K562 (cell line): ENCODE data around the gene LZTS3. TPM values are rescaled to one million over a fixed set of nuclear protein-coding genes. Genes with fewer than 3 reads are reported as not detected.

Source experiments
- ATAC-seq: fragments of 200-7000 bp; cut with Tn5 transposase; 3 replicates; pipeline ENCODE4 v1.9.1; 2020; ENCODE audit warnings: moderate library complexity
- BruUV-seq: library from RNA; stranded (reverse); fragments of 400-500 nt; replicated peaks from 2 replicates; lab custom pipeline; 2021; lab: Mats Ljungman, UMichigan
- CTCF ChIA-PET: fragments of 300-600 bp; formaldehyde crosslinking; extraction: SDS; loops from one replicate; lab custom pipeline; 2021; ENCODE audit warnings: low intra/inter-chr PET ratio; lab: Yijun Ruan, JAX
- POLR2A ChIA-PET: fragments of 300-600, 350-650 bp; sonication (Branson Sonifier 250); formaldehyde crosslinking; extraction: SDS; loops from one replicate; lab custom pipeline; 2021; ENCODE audit warnings: antibody characterized with exemption, inconsistent platforms; lab: Yijun Ruan, JAX
- DNase-seq, 4 experiments: peaks; one replicate each; pipeline versions ENCODE4 v3.0.0 to v3.0.0-alpha.2; 2011 to 2018; ENCODE audit warnings: low spot score in 3 of 4, mixed read lengths in 3 of 4; ENCODE audit errors: extremely low read depth in 1 of 4
- FAIRE-seq: peaks from 2 replicates; lab custom pipeline; 2011; peaks lifted over from hg19 to GRCh38; lab: Jason Lieb, UNC
- H2AFZ ChIP-seq: 2 replicates; pipeline ENCODE4 v1.6.0; 2011; ENCODE audit warnings: low read depth, low read length, control low read depth, inconsistent platforms
- H3K27ac ChIP-seq: fragments of 200-600 bp; 3 replicates; pipeline ENCODE4 v1.8.0; 2011; ENCODE audit warnings: low read depth, mild to moderate bottlenecking, control low read depth, inconsistent platforms, low read length, moderate library complexity, mixed read lengths; ENCODE audit errors: extremely low read depth
- H3K27me3 ChIP-seq, 2 experiments: fragments of 300-600 bp in 1 of 2; 2 replicates in 1 of 2; 3 replicates in 1 of 2; pipeline versions ENCODE4 v1.6.0 to v1.8.0; 2011; ENCODE audit warnings: inconsistent platforms in 2 of 2, low read length in 2 of 2, mild to moderate bottlenecking in 1 of 2, mixed read lengths in 1 of 2, moderate library complexity in 1 of 2; ENCODE audit not compliant: control insufficient read depth in 2 of 2, insufficient read depth in 2 of 2
- H3K36me3 ChIP-seq: fragments of 300-600 bp; 3 replicates; pipeline ENCODE4 v1.8.0; 2011; ENCODE audit warnings: mild to moderate bottlenecking, low read length, inconsistent platforms; ENCODE audit not compliant: control insufficient read depth, insufficient read depth
- H3K4me1 ChIP-seq, 2 experiments: fragments of 200-600 bp in 1 of 2; replicated peaks in 1 of 2; 2 replicates in 1 of 2; 3 replicates in 1 of 2; pipeline versions ENCODE4 v1.5.1 to v1.8.0; 2011; ENCODE audit warnings: inconsistent platforms in 2 of 2, low read length in 2 of 2, mild to moderate bottlenecking in 1 of 2, mixed read lengths in 1 of 2, moderate library complexity in 1 of 2; ENCODE audit not compliant: control insufficient read depth in 2 of 2, insufficient read depth in 2 of 2
- H3K4me2 ChIP-seq: 2 replicates; pipeline ENCODE4 v1.6.1; 2011; ENCODE audit warnings: low read length, control low read depth, inconsistent platforms, mixed read lengths; ENCODE audit not compliant: insufficient read depth
- H3K4me3 ChIP-seq: fragments of 200-600 bp; sonication (generic), shearing (Covaris generic); 2 replicates; pipeline ENCODE4 v1.5.1; 2016; ENCODE audit warnings: control low read depth, inconsistent platforms
- H3K79me2 ChIP-seq: fragments of 200-600 bp; 3 replicates; pipeline ENCODE4 v1.8.0; 2011; ENCODE audit warnings: low read length, inconsistent platforms; ENCODE audit not compliant: control insufficient read depth, insufficient read depth
- H3K9ac ChIP-seq, 2 experiments: 2 replicates each; pipeline versions ENCODE4 v1.6.0 to v1.6.1; 2011; ENCODE audit warnings: low read depth in 2 of 2, low read length in 2 of 2, control low read depth in 1 of 2, inconsistent platforms in 1 of 2, mild to moderate bottlenecking in 1 of 2, mixed read lengths in 1 of 2; ENCODE audit not compliant: insufficient read depth in 1 of 2
- H3K9me1 ChIP-seq: one replicate; pipeline ENCODE4 v1.6.0; 2011; ENCODE audit warnings: inconsistent platforms, mild to moderate bottlenecking, low read length, moderate library complexity; ENCODE audit not compliant: control insufficient read depth, insufficient read depth
- H3K9me3 ChIP-seq: replicated peaks from 2 replicates; pipeline ENCODE4 v1.5.1; 2011; ENCODE audit warnings: low read depth, low read length, inconsistent platforms; ENCODE audit not compliant: control insufficient read depth, insufficient read depth
- H4K20me1 ChIP-seq: replicated peaks from 2 replicates; pipeline ENCODE4 v1.6.1; 2011; ENCODE audit warnings: low read length, inconsistent platforms, mixed read lengths; ENCODE audit not compliant: control insufficient read depth, insufficient read depth
- EZH2 ChIP-seq: IDR thresholded peaks from 2 replicates; pipeline ENCODE4 v1.6.1; 2012; ENCODE audit warnings: low read depth, mild to moderate bottlenecking, inconsistent platforms, low read length, borderline replicate concordance
- HMBOX1 ChIP-seq: sonication (generic); IDR thresholded peaks from 2 replicates; pipeline ENCODE4 v1.6.1; 2016
- HMGN3 ChIP-seq: IDR thresholded peaks from 2 replicates; pipeline ENCODE4 v1.6.1; 2011; ENCODE audit warnings: borderline replicate concordance, low read depth, mild to moderate bottlenecking, mixed read lengths, low read length; ENCODE audit not compliant: insufficient read length; ENCODE audit errors: extremely low read depth
- MITF ChIP-seq: IDR thresholded peaks from 2 replicates; pipeline ENCODE4 v1.6.1; 2014; ENCODE audit warnings: antibody characterized with exemption
- NR2C2 ChIP-seq, 2 experiments: fragments of 200-800 bp in 1 of 2; sonication (Bioruptor generic) in 1 of 2; sonication (generic) in 1 of 2; formaldehyde crosslinking in 1 of 2; IDR thresholded peaks; 2 replicates each; pipeline versions ENCODE4 v1.6.1 to v1.8.0; 2016 to 2022; ENCODE audit warnings: mild to moderate bottlenecking in 1 of 2, missing compliant biosample characterization in 1 of 2, missing genetic modification characterization in 1 of 2, missing genetic modification reagents in 1 of 2
- RBM15 ChIP-seq: fragments of 200-400 bp; formaldehyde crosslinking; IDR thresholded peaks from 2 replicates; pipeline ENCODE4 v1.6.1; 2018; ENCODE audit warnings: mild to moderate bottlenecking, low read length, moderate library complexity; ENCODE audit not compliant: insufficient read depth
- STAT5B ChIP-seq: fragments of 250-450 bp; sonication (Bioruptor Pico); IDR thresholded peaks from 2 replicates; pipeline ENCODE4 v1.8.0; 2021; ENCODE audit warnings: mild to moderate bottlenecking, inconsistent platforms
- ZNF77 ChIP-seq: fragments of 250-450 bp; sonication (Bioruptor Pico); IDR thresholded peaks from 2 replicates; pipeline ENCODE4 v1.5.0; 2020
- WGBS: fragments of 100-300 bp; shearing (Covaris generic); methylation state at CpG from one replicate; pipeline ENCODE4 v1.1.6; 2016; ENCODE audit warnings: low coverage, mixed read lengths; ENCODE audit not compliant: insufficient coverage; ENCODE audit errors: missing lambda C conversion rate; 5-methylcytosine and 5-hydroxymethylcytosine counted together
- in situ Hi-C: fragments of 300-500 bp; cut with MboI; formaldehyde crosslinking; loops from 4 replicates; pipeline ENCODE4 v1.15.0; 2018; ENCODE audit warnings: inconsistent platforms, mixed read lengths
- intact Hi-C: fragments of 100-400 bp; cut with micrococcal nuclease; formaldehyde crosslinking; loops from 2 replicates; pipeline ENCODE4 v1.14.2; 2022
- polyA plus RNA-seq, 8 experiments: library from polyadenylated mRNA; depleted of rRNA in 4 of 8; stranded (reverse) in 5 of 8; unstranded in 3 of 8; fragments of >200 nt; fragmentation: Nextera tagmentation in 2 of 8; fragmentation: Illumina TruSeq in 1 of 8; extraction: Ambion mirVana in 2 of 8; extraction: Trizol in 1 of 8; gene quantifications; 2 replicates each; pipeline versions ENCODE4 v1.2.1 to v1.2.3, GENCODE V29; 2011 to 2014; ENCODE audit warnings: inconsistent platforms in 1 of 8, missing spikeins in 1 of 8
- total RNA-seq, 7 experiments: library from RNA; depleted of rRNA in 6 of 7; stranded (reverse); fragments of >200 nt in 6 of 7; fragmentation: Illumina TruSeq in 2 of 7; extraction: Trizol in 2 of 7; gene quantifications; 2 replicates each; pipeline versions ENCODE4 v1.2.1 to v1.2.3, GENCODE V29; 2011 to 2021; ENCODE audit warnings: low replicate concordance in 1 of 7

LZTS3 gene
- total and polyA plus RNA-seq, 9 of the 15 experiments (the other 6 are each of a cell fraction or from before 2014, with no cell fraction given): 0.07 to 2.9 (median 2.0) TPM

DNA sequence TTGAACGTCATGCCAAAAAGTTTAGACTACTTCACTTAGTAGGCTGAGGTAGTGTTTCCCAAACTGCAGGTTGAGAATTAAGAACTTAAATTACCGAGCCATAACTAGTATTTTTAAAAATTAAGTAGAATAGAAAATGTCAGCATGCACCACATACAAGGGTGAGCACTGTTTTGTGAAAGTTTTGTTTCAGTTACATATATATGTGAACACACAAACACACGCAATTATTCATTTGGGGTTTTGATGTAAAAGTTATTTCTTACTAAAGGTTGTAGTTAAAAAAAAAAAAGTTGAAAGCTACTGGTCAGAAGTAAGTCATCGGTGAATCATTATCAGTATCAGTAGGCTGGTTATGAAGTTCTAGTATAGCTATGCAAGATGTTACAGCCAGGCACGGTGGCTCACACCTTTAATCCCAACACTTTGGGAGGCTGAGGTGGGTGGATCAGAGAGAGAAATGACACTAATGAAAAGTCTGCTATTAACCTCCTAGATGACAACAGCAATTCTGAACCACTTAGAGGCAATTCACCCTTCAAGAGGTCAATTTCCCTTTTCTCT is 37.8 kb downstream of the LZTS3 start:
- no peak overlapping the region for H3K27ac ChIP-seq
- POLR2A ChIA-PET: interaction anchor here (0.7 kb wide), 1 partner anchor 24 kb away, joined by 3 read pairs; no protein-coding TSS in a partner anchor
- H3K27me3 ChIP-seq: no peaks in the 10 kb centered on the region
- no peak for ATAC-seq
- in situ Hi-C loops: no loop called here
- H3K9me3 ChIP-seq: no peaks in the 10 kb centered on the region
- H3K9me1 ChIP-seq: no peaks in the 10 kb centered on the region
- no peaks in the 10 kb centered on the region for H3K36me3 ChIP-seq
- no peak overlapping the region for H2AFZ ChIP-seq
- TF ChIP-seq ZNF77 (CRISPR knock-in tag): no peak
- TF ChIP-seq HMBOX1: 0 out of 2 replicates have a peak, but pooled peaks have one; percentile 38
- TF ChIP-seq, all 486 proteins: peak for 1
- BruUV-seq: no TSS peak
- no peak for DNase-seq
- CTCF ChIA-PET: no interaction called here
- H3K4me2 ChIP-seq: no peak overlapping the region
- no peak for FAIRE-seq
- 59% methylated on average over 5 of the region's 5 CpGs for WGBS
- no peak overlapping the region for H3K9ac ChIP-seq
- intact Hi-C loops: no loop called here
- H3K4me1 ChIP-seq: peaks cover 0 to 3% of the 10 kb centered on the region in 2 experiments; a peak in 1 of 5 replicates
- H4K20me1 ChIP-seq: no peaks in the 10 kb centered on the region
- no peaks in the 10 kb centered on the region; the same call in 2 of the 3 replicates for H3K79me2 ChIP-seq
- H3K4me3 ChIP-seq: no peak overlapping the region

DNA sequence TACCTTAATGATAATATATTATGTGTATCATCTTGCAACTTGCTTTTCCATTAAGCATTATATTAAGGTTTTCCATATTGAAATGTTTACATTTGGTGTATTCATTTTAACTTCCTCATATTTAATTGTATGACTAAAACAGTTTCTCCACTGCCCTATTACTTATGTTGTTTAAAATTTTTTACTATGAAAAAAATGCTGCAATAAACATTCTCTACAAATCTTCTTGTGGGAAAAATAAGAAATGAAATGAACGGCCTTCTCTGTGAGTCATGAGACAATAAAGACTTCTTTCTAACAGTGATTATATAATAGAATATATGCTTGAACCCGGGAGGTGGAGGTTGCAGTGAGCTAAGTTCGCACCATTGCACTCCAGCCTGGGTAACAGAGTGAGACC is 39.2 kb downstream of the LZTS3 start:
- FAIRE-seq (no peak), DNase-seq (no peak), ATAC-seq (no peak)
- Histone ChIP-seq H3K4me3 (no peak overlapping the region), H3K4me1 (peaks cover 0 to 3% of the 10 kb centered on the region in 2 experiments; a peak in 2 of 5 replicates), H3K9me3 (no peaks in the 10 kb centered on the region), H2AFZ (no peak overlapping the region), H3K9ac (no peak overlapping the region), H3K27ac (no peak overlapping the region), H3K9me1 (no peaks in the 10 kb centered on the region), H4K20me1 (no peaks in the 10 kb centered on the region), H3K79me2 (no peaks in the 10 kb centered on the region; the same call in 2 of the 3 replicates), H3K4me2 (no peak overlapping the region), H3K36me3 (no peaks in the 10 kb centered on the region), H3K27me3 (no peaks in the 10 kb centered on the region)
- ChIA-PET CTCF (no interaction called here), POLR2A (no interaction called here)
- in situ Hi-C loops: no loop called here
- no TSS peak for BruUV-seq
- intact Hi-C loops: no loop called here
- WGBS: 78% methylated on average over 2 of the region's 3 CpGs
- TF ChIP-seq STAT5B (CRISPR knock-in tag) (no peak), EZH2 (no peak), MITF (no peak), HMGN3 (no peak), NR2C2 (CRISPR knock-in tag; IDR thresholded peaks at IDR 0.05) (no peak), NR2C2 (tag; IDR thresholded peaks at IDR 0.05) (no peak), RBM15 (no peak)
